H9 (cell line): ENCODE measurements around the gene CAMTA2. TPM values are rescaled to one million over a fixed set of nuclear protein-coding genes. Genes with fewer than 3 reads are reported as not detected.

Experiments
- DNase-seq: peaks from one replicate; pipeline ENCODE4 v3.0.0-alpha.2; 2017
- H2AFZ ChIP-seq: one replicate; pipeline ENCODE4 v1.6.1; 2013; ENCODE audit warnings: mild to moderate bottlenecking, low read length, control low read depth, moderate library complexity
- H2AK5ac ChIP-seq: 2 replicates; pipeline ENCODE4 v1.6.1; 2013; ENCODE audit warnings: low read length, control low read depth, mixed read lengths; ENCODE audit not compliant: insufficient read length
- H2BK120ac ChIP-seq: one replicate; pipeline ENCODE4 v1.6.1; 2013; ENCODE audit warnings: low read depth, mild to moderate bottlenecking, low read length, control low read depth, inconsistent platforms; ENCODE audit not compliant: poor library complexity, severe bottlenecking
- H2BK12ac ChIP-seq: 2 replicates; pipeline ENCODE4 v1.6.1; 2013; ENCODE audit warnings: low read length, control low read depth, mixed read lengths, low read depth; ENCODE audit not compliant: insufficient read length
- H2BK15ac ChIP-seq: 2 replicates; pipeline ENCODE4 v1.6.1; 2013; ENCODE audit warnings: low read depth, low read length, control low read depth
- H2BK20ac ChIP-seq: one replicate; pipeline ENCODE4 v1.6.1; 2013; ENCODE audit warnings: low read depth, mild to moderate bottlenecking, low read length, control low read depth, inconsistent platforms; ENCODE audit not compliant: poor library complexity, severe bottlenecking
- H2BK5ac ChIP-seq: 2 replicates; pipeline ENCODE4 v1.6.1; 2013; ENCODE audit warnings: low read length, control low read depth, mixed read lengths; ENCODE audit not compliant: insufficient read length
- H3K14ac ChIP-seq: 2 replicates; pipeline ENCODE4 v1.6.1; 2013; ENCODE audit warnings: low read length, control low read depth; ENCODE audit not compliant: insufficient read depth
- H3K18ac ChIP-seq: 2 replicates; pipeline ENCODE4 v1.6.1; 2013; ENCODE audit warnings: low read depth, mild to moderate bottlenecking, mixed read lengths, low read length, control low read depth; ENCODE audit not compliant: insufficient read length
- H3K23ac ChIP-seq: 2 replicates; pipeline ENCODE4 v1.6.1; 2013; ENCODE audit warnings: low read length, control low read depth, mixed read lengths, low read depth; ENCODE audit not compliant: insufficient read length
- H3K23me2 ChIP-seq: 2 replicates; pipeline ENCODE4 v1.6.1; 2013; ENCODE audit warnings: low read depth, mild to moderate bottlenecking, mixed read lengths, low read length, control low read depth; ENCODE audit not compliant: insufficient read length, poor library complexity, severe bottlenecking
- H3K27ac ChIP-seq: 2 replicates; pipeline ENCODE4 v1.5.1; 2013; ENCODE audit warnings: low read length, control low read depth, mixed read lengths, low read depth; ENCODE audit not compliant: insufficient read length
- H3K27me3 ChIP-seq: 2 replicates; pipeline ENCODE4 v1.6.1; 2013; ENCODE audit warnings: low read length, control low read depth, inconsistent platforms; ENCODE audit not compliant: insufficient read depth
- H3K4ac ChIP-seq: 2 replicates; pipeline ENCODE4 v1.6.1; 2013; ENCODE audit warnings: low read depth, mild to moderate bottlenecking, control low read depth, inconsistent platforms, low read length, moderate library complexity
- H3K4me1 ChIP-seq: 2 replicates; pipeline ENCODE4 v1.6.1; 2013; ENCODE audit warnings: low read length, control low read depth, inconsistent platforms; ENCODE audit not compliant: insufficient read depth
- H3K4me2 ChIP-seq: 2 replicates; pipeline ENCODE4 v1.6.1; 2013; ENCODE audit warnings: low read length, control low read depth, mixed read lengths; ENCODE audit not compliant: insufficient read length, insufficient read depth
- H3K56ac ChIP-seq: 2 replicates; pipeline ENCODE4 v1.6.1; 2013; ENCODE audit warnings: low read depth, mild to moderate bottlenecking, mixed read lengths, low read length, control low read depth; ENCODE audit not compliant: insufficient read length
- H3K79me1 ChIP-seq: 2 replicates; pipeline ENCODE4 v1.6.1; 2013; ENCODE audit warnings: low read depth, mild to moderate bottlenecking, moderate library complexity, low read length, control low read depth, inconsistent platforms; ENCODE audit not compliant: insufficient read depth, poor library complexity, severe bottlenecking
- H3K79me2 ChIP-seq: 2 replicates; pipeline ENCODE4 v1.6.1; 2013; ENCODE audit warnings: low read length, control low read depth, inconsistent platforms; ENCODE audit not compliant: insufficient read depth
- H3K9ac ChIP-seq: 2 replicates; pipeline ENCODE4 v1.6.1; 2013; ENCODE audit warnings: low read length, control low read depth, mixed read lengths; ENCODE audit not compliant: insufficient read length; ENCODE audit errors: extremely low read depth
- H3K9me3 ChIP-seq: one replicate; pipeline ENCODE4 v1.6.1; 2013; ENCODE audit warnings: low read depth, low read length, inconsistent platforms; ENCODE audit not compliant: control insufficient read depth
- H3T11ph ChIP-seq: one replicate; pipeline ENCODE4 v1.6.1; 2013; ENCODE audit warnings: mild to moderate bottlenecking, low read length, control low read depth, inconsistent platforms
- H4K20me1 ChIP-seq: one replicate; pipeline ENCODE4 v1.6.1; 2013; ENCODE audit not compliant: control insufficient read depth, insufficient read length, insufficient read depth
- H4K5ac ChIP-seq: 2 replicates; pipeline ENCODE4 v1.6.1; 2013; ENCODE audit warnings: low read depth, mild to moderate bottlenecking, mixed read lengths, low read length, control low read depth; ENCODE audit not compliant: insufficient read length
- H4K8ac ChIP-seq: replicated peaks from 2 replicates; pipeline ENCODE4 v1.6.1; 2013; ENCODE audit warnings: low read length, control low read depth, mixed read lengths, low read depth; ENCODE audit not compliant: insufficient read length
- H4K91ac ChIP-seq: 2 replicates; pipeline ENCODE4 v1.6.1; 2013; ENCODE audit warnings: low read depth, mild to moderate bottlenecking, moderate library complexity, mixed read lengths, low read length, control low read depth; ENCODE audit not compliant: insufficient read length
- H3K27ac Mint-ChIP-seq, 3 experiments: 2 replicates in 2 of 3; 3 replicates in 1 of 3; pipeline ENCODE4 v1.8.0; 2020 to 2021; ENCODE audit warnings: mixed read lengths in 3 of 3, mild to moderate bottlenecking in 1 of 3, moderate library complexity in 1 of 3
- H3K27me3 Mint-ChIP-seq: 2 replicates; pipeline ENCODE4 v1.8.0; 2021; ENCODE audit warnings: low read depth, mild to moderate bottlenecking, moderate library complexity, mixed read lengths
- H3K36me3 Mint-ChIP-seq, 3 experiments: 2 replicates in 2 of 3; 3 replicates in 1 of 3; pipeline ENCODE4 v1.8.0; 2020 to 2021; ENCODE audit warnings: low read depth in 3 of 3, mixed read lengths in 3 of 3; ENCODE audit not compliant: insufficient read depth in 1 of 3
- H3K4me1 Mint-ChIP-seq, 2 experiments: 2 replicates each; pipeline ENCODE4 v1.8.0; 2020; ENCODE audit warnings: mixed read lengths in 2 of 2
- H3K4me3 Mint-ChIP-seq, 2 experiments: 2 replicates in 1 of 2; 3 replicates in 1 of 2; pipeline ENCODE4 v1.8.0; 2020 to 2021; ENCODE audit warnings: mild to moderate bottlenecking in 2 of 2, mixed read lengths in 2 of 2, moderate library complexity in 1 of 2
- H3K9me3 Mint-ChIP-seq, 2 experiments: 2 replicates in 1 of 2; 3 replicates in 1 of 2; pipeline ENCODE4 v1.8.0; 2020; ENCODE audit warnings: mild to moderate bottlenecking in 2 of 2, mixed read lengths in 2 of 2, moderate library complexity in 1 of 2
- WGBS: extraction: QIAGEN DNeasy Blood & Tissue Kit; methylation state at CpG from one replicate; pipeline ENCODE4 v1.1.7; 2013; ENCODE audit warnings: missing lambda C conversion rate, low lambda C conversion rate, mixed read lengths; ENCODE audit not compliant: insufficient read length; ENCODE audit errors: extremely low coverage; 5-methylcytosine and 5-hydroxymethylcytosine counted together
- total RNA-seq: library from RNA; stranded (reverse); gene quantifications from 2 replicates; pipeline ENCODE4 v1.2.1, GENCODE V29; 2021
- TF ChIP-seq, protein P1 (sequence below): fragments of 200-600 bp; sonication (generic); conservative IDR thresholded peaks from 3 replicates; pipeline ENCODE4 v1.8.0; 2021; ENCODE audit warnings: antibody characterized with exemption, mild to moderate bottlenecking

The CAMTA2 gene
- total RNA-seq, 1 experiment from 2014 or later: 15.6 TPM

DNA sequence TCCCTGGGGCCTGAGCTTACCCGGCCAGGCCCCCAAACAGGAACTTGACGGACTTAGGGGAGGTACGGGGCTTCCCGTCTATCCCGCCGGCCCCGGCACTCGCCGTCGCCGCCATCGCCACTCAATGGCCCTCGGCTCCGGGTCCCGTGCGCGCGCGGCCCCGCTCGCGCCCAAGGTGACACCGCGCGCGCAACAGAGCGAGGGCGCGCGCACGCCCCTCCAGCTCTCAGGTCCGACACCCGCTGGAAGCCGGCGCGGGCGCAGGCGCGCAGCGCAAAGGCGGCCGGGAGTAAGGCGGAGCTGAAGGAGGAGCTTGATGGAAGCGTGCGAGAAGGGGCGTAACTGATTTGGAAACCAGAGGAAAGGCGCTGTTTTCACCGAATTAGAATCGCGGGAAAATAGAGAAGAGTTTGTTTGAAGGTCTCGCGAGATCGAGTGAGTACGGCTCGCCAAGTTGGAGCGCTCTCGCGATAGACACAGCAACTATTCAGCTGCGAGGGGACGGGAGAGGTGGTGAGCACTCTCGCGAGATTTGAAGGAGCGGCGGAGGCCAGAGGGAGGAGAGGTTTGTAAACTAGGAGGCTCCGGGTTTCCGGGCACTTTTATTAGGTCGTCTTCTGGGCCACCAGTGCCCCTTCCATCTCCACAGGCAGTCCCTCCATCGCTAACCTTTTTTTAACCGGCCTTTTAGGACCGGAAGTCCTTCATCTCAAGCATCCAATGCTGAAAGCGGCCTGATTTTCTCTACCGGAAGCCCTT lies 47.5 kb downstream of the CAMTA2 start, which contains the start of the genes RNF167 and SLC25A11:
Gene RNF167, plus strand, starts transcription at position 473 of the 759 bp plus-strand sequence. CDS start 642 bp downstream, outside the sequence.
Gene SLC25A11, minus strand, starts transcription at position 251 of the 759 bp plus-strand sequence. Its CDS starts 136 bp downstream, at position 115.
- no peak within 1 kb of the TSS for H2BK120ac ChIP-seq

More for the DNA sequence above, 47.5 kb downstream of the CAMTA2 start, which contains the start of the genes RNF167 and SLC25A11:
- Mint-ChIP-seq H3K4me3 (peak within 1 kb of the TSS; percentile 95 to 98), H3K9me3 (no peaks in the 10 kb centered on the region; a peak in 1 of 5 replicates), H3K4me1 (peaks cover 20 to 27% of the 10 kb centered on the region in 2 experiments), H3K27me3 (peaks cover 3% of the 10 kb centered on the region), H3K27ac (peak within 1 kb of the TSS; percentile 100), H3K36me3 (peaks cover 29 to 75% (median 58%) of the 10 kb centered on the region in 3 experiments)
- Histone ChIP-seq H3K9me3 (no peaks in the 10 kb centered on the region), H2BK20ac (no peak within 1 kb of the TSS), H2BK12ac (no peak within 1 kb of the TSS), H3K79me1 (peaks cover 5% of the 10 kb centered on the region), H3K4me2 (peak within 1 kb of the TSS; percentile 80), H3K14ac (peak within 1 kb of the TSS; percentile 91), H3K79me2 (peaks cover 6% of the 10 kb centered on the region; the same call in 1 of the 2 replicates), H2BK15ac (no peak within 1 kb of the TSS), H2AFZ (peak within 1 kb of the TSS; percentile 83), H3K4me1 (no peaks in the 10 kb centered on the region), H4K20me1 (peaks cover 7% of the 10 kb centered on the region), H2AK5ac (no peak within 1 kb of the TSS), H3K18ac (peak within 1 kb of the TSS; percentile 95), H3K9ac (peak within 1 kb of the TSS; percentile 96), H3K23me2 (peaks cover 17% of the 10 kb centered on the region), H4K8ac (no peak within 1 kb of the TSS), H2BK5ac (no peak within 1 kb of the TSS), H3K4ac (no peak within 1 kb of the TSS), H3T11ph (no peak within 1 kb of the TSS), H3K23ac (no peak within 1 kb of the TSS), H4K91ac (no peak within 1 kb of the TSS), H3K56ac (peak within 1 kb of the TSS; percentile 44), H3K27ac (peak within 1 kb of the TSS; percentile 81), H3K27me3 (no peaks in the 10 kb centered on the region), H4K5ac (no peak within 1 kb of the TSS)
- TF ChIP-seq, protein P1, sequence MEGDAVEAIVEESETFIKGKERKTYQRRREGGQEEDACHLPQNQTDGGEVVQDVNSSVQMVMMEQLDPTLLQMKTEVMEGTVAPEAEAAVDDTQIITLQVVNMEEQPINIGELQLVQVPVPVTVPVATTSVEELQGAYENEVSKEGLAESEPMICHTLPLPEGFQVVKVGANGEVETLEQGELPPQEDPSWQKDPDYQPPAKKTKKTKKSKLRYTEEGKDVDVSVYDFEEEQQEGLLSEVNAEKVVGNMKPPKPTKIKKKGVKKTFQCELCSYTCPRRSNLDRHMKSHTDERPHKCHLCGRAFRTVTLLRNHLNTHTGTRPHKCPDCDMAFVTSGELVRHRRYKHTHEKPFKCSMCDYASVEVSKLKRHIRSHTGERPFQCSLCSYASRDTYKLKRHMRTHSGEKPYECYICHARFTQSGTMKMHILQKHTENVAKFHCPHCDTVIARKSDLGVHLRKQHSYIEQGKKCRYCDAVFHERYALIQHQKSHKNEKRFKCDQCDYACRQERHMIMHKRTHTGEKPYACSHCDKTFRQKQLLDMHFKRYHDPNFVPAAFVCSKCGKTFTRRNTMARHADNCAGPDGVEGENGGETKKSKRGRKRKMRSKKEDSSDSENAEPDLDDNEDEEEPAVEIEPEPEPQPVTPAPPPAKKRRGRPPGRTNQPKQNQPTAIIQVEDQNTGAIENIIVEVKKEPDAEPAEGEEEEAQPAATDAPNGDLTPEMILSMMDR: no peak
- peak; percentile 99 for DNase-seq
- WGBS: no CpG with 5 or more reads among the region's 72 CpGs
